ENCODE results near the gene TMEM89. TPM values are rescaled to one million over a fixed set of nuclear protein-coding genes. Genes with fewer than 3 reads are reported as not detected.

Gene TMEM89
- total RNA-seq, 2 donors from 2014 or later: 0.57 TPM; not detected in 1

DNA sequence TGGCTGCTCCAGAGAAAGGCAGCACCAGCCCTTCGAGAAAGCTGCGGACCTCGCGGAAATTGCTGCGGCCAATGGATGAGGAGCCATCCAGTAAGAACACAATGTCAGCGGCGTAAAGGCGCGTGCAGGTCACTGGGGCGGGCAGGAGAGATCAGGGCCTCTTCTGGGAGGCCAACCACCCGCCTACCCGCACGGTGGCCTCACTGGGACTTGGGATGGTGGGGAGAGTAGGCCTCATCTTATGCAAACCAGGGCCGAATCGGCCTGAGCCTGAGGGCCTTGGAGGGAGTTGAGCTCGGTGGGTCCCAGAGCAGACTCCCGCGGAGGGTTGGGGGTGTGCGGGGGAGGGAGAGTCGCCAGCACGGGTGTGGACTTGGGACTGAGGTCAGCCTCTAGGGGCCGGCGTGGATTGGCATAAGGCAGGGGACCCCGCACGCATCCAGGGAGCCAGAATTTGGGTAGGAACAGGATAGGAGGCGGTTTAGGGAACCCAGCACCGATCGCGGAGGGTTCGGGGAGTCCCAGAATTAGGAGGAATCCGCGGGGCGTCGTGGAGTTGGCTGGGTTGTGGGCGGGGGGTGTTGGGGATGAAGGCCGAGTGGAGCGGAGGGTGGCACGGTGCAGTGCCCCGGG is 27.0 kb downstream of the TMEM89 start:
- H3K4me3 ChIP-seq (ENCODE audit: low read length): no peak overlapping the region

DNA sequence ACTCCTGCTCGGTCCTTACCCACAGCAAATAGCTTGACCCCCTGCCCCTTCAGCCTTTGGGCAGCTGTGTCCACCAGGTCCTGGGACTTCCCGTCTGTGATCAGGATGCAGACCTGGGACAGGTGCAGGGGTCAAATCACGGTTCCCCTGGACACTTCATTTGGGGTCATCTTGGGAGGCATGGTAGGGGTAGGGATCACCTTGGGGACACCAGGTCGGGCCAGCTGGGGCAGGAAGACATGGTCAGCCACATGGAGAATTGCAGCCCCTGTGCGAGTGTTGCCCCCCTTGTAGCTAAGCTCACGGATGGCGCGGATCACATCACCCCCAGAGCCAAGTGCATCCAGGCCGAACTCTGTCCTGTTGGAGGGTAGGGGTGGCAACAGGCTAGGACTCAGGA is 28.2 kb downstream of the TMEM89 start:
- H3K36me3 ChIP-seq (ENCODE audit: control insufficient read depth, insufficient read depth, low read length): no peaks in the 10 kb centered on the region
- Mint-ChIP-seq H3K4me1 (peaks cover 13% of the 10 kb centered on the region), H3K27ac (no peak overlapping the region), H3K9me3 (no peaks in the 10 kb centered on the region), H3K4me3 (no peak overlapping the region), H3K27me3 (ENCODE audit: insufficient read depth) (peaks cover 9% of the 10 kb centered on the region), H3K36me3 (ENCODE audit: low read depth) (peaks cover 8% of the 10 kb centered on the region)
- DNase-seq: no peak
- H3K9me3 ChIP-seq (ENCODE audit: control insufficient read depth, low read length): no peaks in the 10 kb centered on the region
- TF ChIP-seq, protein P1, sequence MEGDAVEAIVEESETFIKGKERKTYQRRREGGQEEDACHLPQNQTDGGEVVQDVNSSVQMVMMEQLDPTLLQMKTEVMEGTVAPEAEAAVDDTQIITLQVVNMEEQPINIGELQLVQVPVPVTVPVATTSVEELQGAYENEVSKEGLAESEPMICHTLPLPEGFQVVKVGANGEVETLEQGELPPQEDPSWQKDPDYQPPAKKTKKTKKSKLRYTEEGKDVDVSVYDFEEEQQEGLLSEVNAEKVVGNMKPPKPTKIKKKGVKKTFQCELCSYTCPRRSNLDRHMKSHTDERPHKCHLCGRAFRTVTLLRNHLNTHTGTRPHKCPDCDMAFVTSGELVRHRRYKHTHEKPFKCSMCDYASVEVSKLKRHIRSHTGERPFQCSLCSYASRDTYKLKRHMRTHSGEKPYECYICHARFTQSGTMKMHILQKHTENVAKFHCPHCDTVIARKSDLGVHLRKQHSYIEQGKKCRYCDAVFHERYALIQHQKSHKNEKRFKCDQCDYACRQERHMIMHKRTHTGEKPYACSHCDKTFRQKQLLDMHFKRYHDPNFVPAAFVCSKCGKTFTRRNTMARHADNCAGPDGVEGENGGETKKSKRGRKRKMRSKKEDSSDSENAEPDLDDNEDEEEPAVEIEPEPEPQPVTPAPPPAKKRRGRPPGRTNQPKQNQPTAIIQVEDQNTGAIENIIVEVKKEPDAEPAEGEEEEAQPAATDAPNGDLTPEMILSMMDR (conservative IDR thresholded peaks at IDR 0.05): no peak
- H3K27ac ChIP-seq (ENCODE audit: low read depth, low read length): no peak overlapping the region
- H3K4me1 ChIP-seq (ENCODE audit: control insufficient read depth, insufficient read depth, low read length): no peaks in the 10 kb centered on the region
- H3K27me3 ChIP-seq (ENCODE audit: control insufficient read depth, insufficient read depth, low read length, poor library complexity, severe bottlenecking): peaks cover 17% of the 10 kb centered on the region
- H3K4me3 ChIP-seq (ENCODE audit: low read length): no peak overlapping the region
- WGBS, 2 experiments (ENCODE audit: insufficient coverage in 1 of 2, insufficient read length in 1 of 2): 93% methylated on average over 6 to 9 of the region's 9 CpGs
- no peak overlapping the region for H3K9ac ChIP-seq (ENCODE audit: extremely low read depth, low read length, poor library complexity, severe bottlenecking)

More for the DNA sequence above, 27.0 kb downstream of the TMEM89 start:
- TF ChIP-seq, protein P1 (conservative IDR thresholded peaks at IDR 0.05): no peak
- H3K27me3 Mint-ChIP-seq (ENCODE audit: insufficient read depth): peaks cover 9% of the 10 kb centered on the region
- H3K27ac ChIP-seq (ENCODE audit: low read depth, low read length): no peak overlapping the region
- H3K4me1 ChIP-seq (ENCODE audit: control insufficient read depth, insufficient read depth, low read length): no peaks in the 10 kb centered on the region
- WGBS, 2 experiments (ENCODE audit: insufficient coverage in 1 of 2, insufficient read length in 1 of 2): 52% methylated on average over 11 to 38 of the region's 39 CpGs
- H3K27me3 ChIP-seq (ENCODE audit: control insufficient read depth, insufficient read depth, low read length, poor library complexity, severe bottlenecking): peaks cover 17% of the 10 kb centered on the region
- H3K9ac ChIP-seq (ENCODE audit: extremely low read depth, low read length, poor library complexity, severe bottlenecking): peak overlapping the region; percentile 3
- peaks cover 16% of the 10 kb centered on the region for H3K36me3 Mint-ChIP-seq (ENCODE audit: low read depth)
- peak; percentile 65 for DNase-seq
- no peaks in the 10 kb centered on the region for H3K9me3 Mint-ChIP-seq
- H3K9me3 ChIP-seq (ENCODE audit: control insufficient read depth, low read length): no peaks in the 10 kb centered on the region
- peaks cover 10% of the 10 kb centered on the region for H3K36me3 ChIP-seq (ENCODE audit: control insufficient read depth, insufficient read depth, low read length)
- H3K4me1 Mint-ChIP-seq: peaks cover 13% of the 10 kb centered on the region
- peak overlapping the region; percentile 45 for H3K4me3 Mint-ChIP-seq
- H3K27ac Mint-ChIP-seq: no peak overlapping the region

DNA sequence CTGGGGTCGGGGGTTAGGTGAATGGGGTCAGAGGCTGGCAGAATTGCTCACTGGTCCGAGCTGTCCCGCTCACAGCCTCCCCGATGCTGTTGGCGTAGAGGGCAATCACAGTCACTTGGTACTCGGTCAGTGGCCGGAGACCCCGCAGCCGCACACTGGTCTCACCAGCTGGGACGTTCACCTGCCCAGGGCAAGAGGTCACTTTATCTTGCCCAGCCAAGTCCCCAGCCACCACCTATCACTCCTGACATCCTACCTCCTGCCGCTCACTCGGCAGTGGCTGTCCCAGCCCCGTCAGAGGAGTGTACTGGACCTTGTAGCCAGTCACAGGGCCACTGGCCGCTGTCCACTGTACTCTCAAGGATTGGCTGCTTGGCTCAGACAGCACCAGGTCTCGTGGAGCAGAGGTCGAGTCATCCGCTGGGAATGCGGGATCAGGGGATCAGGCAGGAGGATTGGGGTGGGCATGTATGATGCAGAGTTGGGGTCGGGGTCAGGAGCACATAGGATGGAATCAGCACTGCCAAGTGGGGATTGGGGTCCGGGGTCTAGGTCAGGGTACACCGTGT is 29.0 kb downstream of the TMEM89 start:
- WGBS, 2 experiments (ENCODE audit: insufficient coverage in 1 of 2, insufficient read length in 1 of 2): 94 to 97% methylated on average over 11 to 21 of the region's 21 CpGs
- Histone ChIP-seq H3K9ac (ENCODE audit: extremely low read depth, low read length, poor library complexity, severe bottlenecking) (no peak overlapping the region), H3K36me3 (ENCODE audit: control insufficient read depth, insufficient read depth, low read length) (no peaks in the 10 kb centered on the region), H3K27me3 (ENCODE audit: control insufficient read depth, insufficient read depth, low read length, poor library complexity, severe bottlenecking) (peaks cover 17% of the 10 kb centered on the region), H3K4me3 (ENCODE audit: low read length) (no peak overlapping the region), H3K27ac (ENCODE audit: low read depth, low read length) (no peak overlapping the region), H3K9me3 (ENCODE audit: control insufficient read depth, low read length) (no peaks in the 10 kb centered on the region), H3K4me1 (ENCODE audit: control insufficient read depth, insufficient read depth, low read length) (no peaks in the 10 kb centered on the region)
- no peak for DNase-seq
- Mint-ChIP-seq H3K27ac (no peak overlapping the region), H3K27me3 (ENCODE audit: insufficient read depth) (peaks cover 9% of the 10 kb centered on the region), H3K4me3 (no peak overlapping the region), H3K36me3 (ENCODE audit: low read depth) (peaks cover 4% of the 10 kb centered on the region), H3K4me1 (peaks cover 13% of the 10 kb centered on the region), H3K9me3 (no peaks in the 10 kb centered on the region)
- TF ChIP-seq, protein P1 (conservative IDR thresholded peaks at IDR 0.05): no peak

Data from endodermal cell (in vitro differentiated cells).